ENCODE results near the gene STX12.

DNA sequence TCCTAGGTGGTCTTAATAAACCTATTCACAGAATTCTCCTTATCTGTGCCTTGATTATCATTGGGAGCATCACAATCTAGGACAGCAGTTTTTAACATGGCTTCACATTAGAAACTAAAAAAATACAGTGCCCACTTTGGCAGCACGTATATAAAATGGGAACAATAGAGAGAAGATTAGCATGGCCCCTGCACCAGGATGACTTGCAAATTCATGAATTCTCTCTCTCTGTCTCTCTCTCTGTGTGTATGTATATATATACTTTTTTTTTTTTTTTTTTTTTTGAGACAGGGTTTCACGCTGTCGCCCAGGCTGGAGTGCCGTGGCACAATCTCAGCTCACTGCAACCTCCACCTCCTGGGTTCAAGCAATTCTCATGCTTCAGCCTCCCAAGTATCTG lies 51.4 kb downstream of the STX12 start:
- TF ChIP-seq ARNT (IDR thresholded peaks at IDR 0.05) (no peak), ELF4 (IDR thresholded peaks at IDR 0.05) (no peak), TARDBP (IDR thresholded peaks at IDR 0.05) (no peak), FOXK2 (IDR thresholded peaks at IDR 0.05) (no peak), LEF1 (IDR thresholded peaks at IDR 0.05; ENCODE audit: borderline replicate concordance) (no peak), FOXM1 (IDR thresholded peaks at IDR 0.05; ENCODE audit: borderline replicate concordance) (no peak), ZNF384 (IDR thresholded peaks at IDR 0.05) (no peak), SP1 (IDR thresholded peaks at IDR 0.05) (no peak), BHLHE40 (IDR thresholded peaks at IDR 0.05; ENCODE audit: borderline replicate concordance) (no peak), NFRKB (IDR thresholded peaks at IDR 0.05) (no peak), FOXA1 (IDR thresholded peaks at IDR 0.05) (no peak), SUZ12 (IDR thresholded peaks at IDR 0.05) (no peak), L3MBTL2 (conservative IDR thresholded peaks at IDR 0.05) (no peak)
